SK-N-MC (cell line): ENCODE data around the gene CEP104.

Source experiments
- EZH2 ChIP-seq: fragments of 200-600 bp; sonication (generic); IDR thresholded peaks from one replicate; pipeline ENCODE4 v1.6.1; 2017; ENCODE audit warnings: antibody characterized with exemption
- FOXP2 ChIP-seq: optimal IDR thresholded peaks from 2 replicates; pipeline ENCODE3; 2011; ENCODE audit warnings: mild to moderate bottlenecking, moderate library complexity; ENCODE audit not compliant: insufficient read depth; ENCODE audit errors: extremely low read length, control extremely low read depth
- POLR2AphosphoS5 ChIP-seq: IDR thresholded peaks from 2 replicates; pipeline ENCODE4 v1.6.1; 2012; ENCODE audit warnings: mild to moderate bottlenecking, low read depth, low read length, borderline replicate concordance

DNA sequence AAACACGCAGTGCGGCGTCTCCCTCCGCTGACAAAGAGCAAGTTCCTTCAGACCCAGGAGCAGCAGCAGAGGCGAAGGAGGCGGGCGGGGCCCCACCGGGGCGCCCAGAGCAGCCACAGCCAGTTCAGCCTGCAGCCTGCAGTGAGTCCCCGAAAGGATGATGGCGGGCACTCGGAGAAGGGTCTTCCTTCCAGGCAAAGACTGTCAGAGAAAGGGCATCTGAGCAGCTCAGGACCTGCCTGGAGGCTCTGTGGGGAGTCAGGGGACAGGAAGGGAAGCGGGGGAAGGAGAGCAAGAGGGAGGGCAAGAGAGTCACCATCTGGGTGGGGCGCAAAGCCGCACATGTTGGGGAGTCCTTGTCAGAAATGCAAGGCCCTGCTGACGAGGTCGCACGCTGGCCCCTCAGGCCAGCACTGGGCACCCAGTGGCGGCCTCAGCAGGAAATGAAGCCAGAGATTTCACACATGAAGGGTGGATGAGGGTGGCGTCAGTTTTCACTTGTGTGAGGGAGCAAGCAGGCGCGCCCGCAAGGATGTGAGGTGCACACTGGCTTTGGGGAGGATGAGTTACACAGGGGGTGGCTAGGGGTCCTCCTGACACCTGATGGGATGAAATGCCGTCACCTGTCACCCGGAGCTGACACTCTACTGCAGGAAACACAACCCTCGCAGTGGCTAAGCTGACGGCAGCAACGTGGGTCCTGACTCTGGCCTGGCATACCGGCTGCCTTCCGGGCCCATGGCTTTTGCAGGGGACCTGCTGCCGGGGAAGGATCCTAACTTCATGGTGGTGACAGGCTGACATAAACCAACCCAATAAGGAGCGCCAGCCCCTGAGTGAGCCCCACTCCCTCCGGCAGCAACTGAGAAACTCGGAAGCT lies 67.3 kb downstream of the CEP104 start:
- TF ChIP-seq EZH2 (no peak), POLR2AphosphoS5 (no peak), FOXP2 (no peak)
